ENCODE measurements around the gene GDAP2.

GDAP2 gene

GRCh38 chr1:117879284-117879683, 50.1 kb downstream of the GDAP2 start:
- H3F3A ChIP-seq (ENCODE audit: insufficient read depth, low read length): no peaks in the 10 kb centered on the region
- H3K36me3 ChIP-seq (ENCODE audit: insufficient read depth, low read length): peaks cover 41% of the 10 kb centered on the region
- H3K27me3 ChIP-seq (ENCODE audit: insufficient read depth, low read length): no peaks in the 10 kb centered on the region
- TF ChIP-seq CTCF (IDR thresholded peaks at IDR 0.05; ENCODE audit: low read length): no peak
- TF ChIP-seq EZH2 (IDR thresholded peaks at IDR 0.05; ENCODE audit: borderline replicate concordance, low read length): no peak
- H2AFZ ChIP-seq (ENCODE audit: low read length): no peak overlapping the region
- peaks cover 2% of the 10 kb centered on the region; the same call in 1 of the 2 replicates for H3K9me3 ChIP-seq (ENCODE audit: low read length)
- H3K79me2 ChIP-seq (ENCODE audit: insufficient read depth, low read length): no peaks in the 10 kb centered on the region
- no peak overlapping the region for H3K4me2 ChIP-seq (ENCODE audit: low read length)
- H4K20me1 ChIP-seq (ENCODE audit: insufficient read depth, low read length): no peaks in the 10 kb centered on the region
- H3K27ac ChIP-seq (ENCODE audit: low read depth, low read length, poor library complexity, severe bottlenecking): no peak overlapping the region
- H3K9ac ChIP-seq (ENCODE audit: low read length): no peak overlapping the region
- H3K4me1 ChIP-seq (ENCODE audit: insufficient read depth, low read length, severe bottlenecking): no peaks in the 10 kb centered on the region
- H3K4me3 ChIP-seq (ENCODE audit: low read depth, low read length, poor library complexity, severe bottlenecking): no peak overlapping the region
- H3K9me2 ChIP-seq (ENCODE audit: low read depth, low read length): no peaks in the 10 kb centered on the region

- TF ChIP-seq CTCF (IDR thresholded peaks at IDR 0.05; ENCODE audit: low read length): no peak
- no peak for TF ChIP-seq EZH2 (IDR thresholded peaks at IDR 0.05; ENCODE audit: borderline replicate concordance, low read length)
Measured at GRCh38 chr1:117877823-117878222, 51.6 kb downstream of the GDAP2 start.

DNA sequence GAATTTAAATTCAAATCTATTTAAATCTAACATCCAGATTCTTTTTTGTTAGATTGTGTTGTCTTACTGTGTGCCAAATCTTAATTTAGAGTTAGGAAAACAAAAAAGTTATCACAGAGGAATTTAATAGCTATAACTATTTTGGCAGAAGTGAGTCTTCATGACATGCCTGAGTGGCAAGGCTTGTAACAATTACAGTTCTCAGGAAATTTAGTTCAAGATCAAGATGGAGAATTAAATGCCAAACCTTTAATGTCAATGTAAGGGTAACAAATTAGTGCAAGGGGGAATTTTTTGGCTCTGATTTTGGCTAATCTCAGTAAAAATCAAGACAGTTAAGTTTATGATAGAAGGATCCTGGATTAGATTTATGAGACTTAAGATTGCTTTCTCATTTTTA, 58.4 kb downstream of the GDAP2 start:
- no peaks in the 10 kb centered on the region for H3K9me2 ChIP-seq (ENCODE audit: low read depth, low read length)
- peaks cover 61% of the 10 kb centered on the region for H3K36me3 ChIP-seq (ENCODE audit: insufficient read depth, low read length)
- H2AFZ ChIP-seq (ENCODE audit: low read length): no peak overlapping the region
- H3F3A ChIP-seq (ENCODE audit: insufficient read depth, low read length): no peaks in the 10 kb centered on the region
- H3K9ac ChIP-seq (ENCODE audit: low read length): no peak overlapping the region
- no peaks in the 10 kb centered on the region for H3K27me3 ChIP-seq (ENCODE audit: insufficient read depth, low read length)
- no peak overlapping the region for H3K4me2 ChIP-seq (ENCODE audit: low read length)
- no peak for TF ChIP-seq EZH2 (IDR thresholded peaks at IDR 0.05; ENCODE audit: borderline replicate concordance, low read length)
- TF ChIP-seq CTCF (IDR thresholded peaks at IDR 0.05; ENCODE audit: low read length): no peak
- no peak overlapping the region for H3K4me3 ChIP-seq (ENCODE audit: low read depth, low read length, poor library complexity, severe bottlenecking)
- no peak overlapping the region for H3K27ac ChIP-seq (ENCODE audit: low read depth, low read length, poor library complexity, severe bottlenecking)
- H3K9me3 ChIP-seq (ENCODE audit: low read length): peaks cover 5% of the 10 kb centered on the region; the same call in 1 of the 2 replicates
- no peaks in the 10 kb centered on the region for H3K4me1 ChIP-seq (ENCODE audit: insufficient read depth, low read length, severe bottlenecking)
- no peaks in the 10 kb centered on the region for H4K20me1 ChIP-seq (ENCODE audit: insufficient read depth, low read length)
- H3K79me2 ChIP-seq (ENCODE audit: insufficient read depth, low read length): no peaks in the 10 kb centered on the region

More at GRCh38 chr1:117877823-117878222, 51.6 kb downstream of the GDAP2 start:
- Histone ChIP-seq H3K4me1 (ENCODE audit: insufficient read depth, low read length, severe bottlenecking) (no peaks in the 10 kb centered on the region), H3K9ac (ENCODE audit: low read length) (no peak overlapping the region), H3K36me3 (ENCODE audit: insufficient read depth, low read length) (peaks cover 45% of the 10 kb centered on the region), H3K4me3 (ENCODE audit: low read depth, low read length, poor library complexity, severe bottlenecking) (no peak overlapping the region), H3F3A (ENCODE audit: insufficient read depth, low read length) (no peaks in the 10 kb centered on the region), H3K79me2 (ENCODE audit: insufficient read depth, low read length) (no peaks in the 10 kb centered on the region), H4K20me1 (ENCODE audit: insufficient read depth, low read length) (no peaks in the 10 kb centered on the region), H3K27ac (ENCODE audit: low read depth, low read length, poor library complexity, severe bottlenecking) (no peak overlapping the region), H3K9me2 (ENCODE audit: low read depth, low read length) (no peaks in the 10 kb centered on the region), H2AFZ (ENCODE audit: low read length) (no peak overlapping the region), H3K9me3 (ENCODE audit: low read length) (peaks cover 5% of the 10 kb centered on the region; the same call in 1 of the 2 replicates), H3K4me2 (ENCODE audit: low read length) (no peak overlapping the region), H3K27me3 (ENCODE audit: insufficient read depth, low read length) (no peaks in the 10 kb centered on the region)
